ENCODE measurements around the gene C11orf98. TPM values are rescaled to one million over a fixed set of nuclear protein-coding genes. Genes with fewer than 3 reads are reported as not detected.
A peak's percentile ranks its signal among the peaks of the same experiment; 100 is the strongest.
"Not testable (repeated sequence)": the region's sequence is repeated elsewhere in the genome, so short reads cannot be mapped to it uniquely, and the experiment has no call there.

C11orf98 gene
- 15.3 TPM for total RNA-seq

DNA sequence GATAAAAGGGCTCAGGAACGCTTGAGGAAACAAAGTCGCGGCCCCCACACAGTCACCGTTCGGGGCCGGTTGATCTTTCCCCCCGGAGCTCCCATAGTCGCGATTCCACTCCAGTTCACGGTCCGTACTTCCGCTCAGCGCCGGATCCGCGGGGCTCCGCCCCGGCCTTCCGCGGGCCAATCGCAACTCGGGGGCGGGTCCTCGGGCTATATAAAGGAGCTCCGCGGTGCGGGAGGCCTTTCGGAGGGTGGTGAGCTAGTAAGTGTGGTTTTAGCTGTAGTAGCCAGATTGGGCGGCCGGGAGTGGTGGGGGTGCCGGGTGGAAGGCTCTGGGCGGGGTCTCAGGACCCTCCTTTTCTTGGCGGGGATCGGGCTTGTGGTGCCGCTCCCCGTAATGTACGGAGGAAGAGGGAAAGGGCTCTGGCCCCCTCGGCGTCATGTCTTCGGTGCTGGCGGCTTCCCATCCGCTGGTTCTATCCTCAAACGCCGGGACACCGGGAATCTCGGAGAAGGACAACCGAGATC lies at the start of gene C11orf98, which contains the start of gene CSKMT:
Gene C11orf98 (minus strand): TSS at position 136 of the 524 bp plus-strand sequence. CDS start 41 bp downstream, at position 95.
Gene CSKMT (plus strand): TSS at position 238 of the 524 bp plus-strand sequence. CDS start 568 bp downstream, outside the sequence.
- peak; percentile 90 to 95 (median 94) for DNase-seq (ENCODE audit: low read depth in 2 of 3, low spot score in 2 of 3)

DNA sequence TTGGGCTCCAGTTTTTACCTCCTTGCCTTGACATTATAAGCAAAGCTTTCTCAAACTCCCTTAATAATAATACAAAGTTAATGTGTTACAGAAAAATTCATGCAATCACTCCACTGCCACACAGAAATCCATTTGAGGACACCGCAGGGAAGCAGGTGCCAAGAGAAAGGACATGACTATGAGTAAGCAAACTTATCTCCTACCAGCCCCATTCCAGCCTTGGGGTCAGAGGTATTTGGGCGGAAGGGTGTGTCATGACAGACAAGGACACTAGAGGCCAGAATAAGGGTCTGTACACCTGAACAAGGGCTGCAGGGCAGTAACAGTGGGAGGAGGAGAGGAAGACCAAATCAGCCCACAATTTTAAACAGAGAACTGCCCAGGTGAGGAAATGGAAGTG lies 48.3 kb upstream of the C11orf98 start:
- DNase-seq (ENCODE audit: low read depth in 2 of 3, low spot score in 2 of 3) = no peak

DNA sequence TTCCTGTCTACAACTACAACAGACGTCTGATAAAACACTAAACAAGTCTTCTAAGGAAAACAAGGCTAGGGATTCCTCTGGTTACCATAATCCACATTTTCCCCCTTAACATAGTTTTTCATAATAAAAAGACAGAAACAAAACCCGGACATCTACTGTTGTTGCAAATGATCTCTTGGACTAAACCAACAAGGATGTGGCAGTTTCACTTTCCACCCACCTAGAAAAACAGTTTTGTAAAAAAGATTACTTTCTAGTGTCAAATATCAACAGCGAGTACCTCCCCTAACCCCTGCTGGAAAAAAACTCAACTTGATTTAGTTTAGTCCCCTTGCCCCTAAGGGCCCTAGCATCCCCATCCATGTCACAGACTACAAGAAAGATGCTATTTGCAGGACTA lies 47.9 kb upstream of the C11orf98 start:
- no peak for DNase-seq (ENCODE audit: low read depth in 2 of 3, low spot score in 2 of 3)

DNA sequence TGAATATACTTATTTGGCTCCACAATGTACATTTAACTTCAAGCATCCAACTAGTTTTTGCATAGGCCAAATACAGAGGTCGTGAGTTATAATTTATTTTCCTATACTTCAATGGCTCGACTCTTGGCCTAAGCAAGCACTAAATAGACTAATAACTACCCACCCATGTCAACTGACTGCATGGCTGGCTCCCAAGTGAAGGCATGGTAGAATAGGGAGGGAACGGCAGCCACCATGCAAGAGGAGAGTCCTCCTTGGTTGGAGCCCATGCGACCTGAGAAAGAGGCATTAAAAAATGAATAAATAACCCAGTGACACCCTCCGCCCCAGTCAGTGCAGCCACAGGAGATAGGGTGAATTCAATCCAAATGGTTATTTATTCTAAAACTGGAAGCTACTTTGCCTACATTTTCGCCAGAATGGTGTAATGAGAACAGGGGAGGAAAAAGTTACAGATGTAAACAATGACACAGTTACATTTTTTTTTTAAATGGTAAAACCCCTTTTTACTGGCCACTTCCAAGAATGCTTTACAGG lies 47.3 kb upstream of the C11orf98 start:
- DNase-seq (ENCODE audit: low read depth in 2 of 3, low spot score in 2 of 3) = no peak

DNA sequence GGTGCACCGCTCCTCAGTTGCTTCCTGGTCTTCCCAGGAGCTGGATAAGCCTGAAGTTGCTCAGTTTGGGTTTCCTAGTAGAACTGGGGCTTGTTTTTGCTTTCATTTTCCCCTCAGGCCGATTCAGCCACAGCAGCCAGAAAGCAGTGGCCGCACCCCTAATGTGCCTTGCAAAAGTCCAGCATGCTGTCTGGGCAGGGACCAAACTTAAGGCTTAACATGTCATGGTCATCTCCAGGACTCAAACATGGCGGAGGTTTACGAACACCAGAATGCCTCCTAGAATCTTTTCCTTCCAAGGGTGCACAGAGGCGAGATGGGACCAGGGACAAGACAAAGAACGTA lies 45.0 kb upstream of the C11orf98 start:
- peak in 1 of 3 donors; percentile 37 for DNase-seq (ENCODE audit: low read depth in 2 of 3, low spot score in 2 of 3)

DNA sequence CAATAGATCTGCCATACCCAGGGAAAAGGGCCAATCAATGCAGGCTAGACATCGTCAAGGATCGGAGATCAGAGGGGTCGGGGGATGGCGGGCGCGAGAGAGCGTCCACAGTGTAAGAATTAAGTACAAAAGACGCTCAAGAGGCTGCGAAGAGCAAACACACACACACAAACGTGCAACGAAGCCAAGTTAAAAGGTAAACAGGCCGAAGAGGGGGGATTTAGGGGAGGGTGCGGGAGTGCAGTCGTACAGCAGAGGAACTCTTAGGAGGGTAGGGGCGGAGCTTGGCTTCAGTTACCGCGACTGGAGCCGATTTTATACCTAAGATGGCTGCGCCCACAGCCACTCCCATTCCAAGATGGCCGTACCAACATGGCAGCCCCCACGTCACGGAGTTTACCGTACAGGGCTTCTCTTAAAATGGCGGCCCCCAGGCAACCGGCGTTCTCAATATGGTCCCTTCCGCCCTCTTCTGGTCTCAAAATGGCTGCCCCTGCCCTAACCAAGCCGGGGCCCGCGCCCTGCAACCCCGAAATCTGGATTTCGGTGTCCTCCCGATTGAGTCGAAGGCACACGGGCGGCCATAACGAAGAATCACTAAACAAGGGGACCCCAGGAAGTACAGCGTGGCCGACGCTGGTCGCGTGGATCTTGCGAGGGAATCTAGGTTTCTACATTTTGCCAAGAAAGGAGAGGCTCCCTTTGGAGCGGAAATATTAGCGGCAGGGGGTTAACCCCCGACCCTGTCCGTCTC lies 44.4 kb upstream of the C11orf98 start:
- DNase-seq (ENCODE audit: low read depth in 2 of 3, low spot score in 2 of 3) = peak; percentile 91 to 99 (median 98)

DNA sequence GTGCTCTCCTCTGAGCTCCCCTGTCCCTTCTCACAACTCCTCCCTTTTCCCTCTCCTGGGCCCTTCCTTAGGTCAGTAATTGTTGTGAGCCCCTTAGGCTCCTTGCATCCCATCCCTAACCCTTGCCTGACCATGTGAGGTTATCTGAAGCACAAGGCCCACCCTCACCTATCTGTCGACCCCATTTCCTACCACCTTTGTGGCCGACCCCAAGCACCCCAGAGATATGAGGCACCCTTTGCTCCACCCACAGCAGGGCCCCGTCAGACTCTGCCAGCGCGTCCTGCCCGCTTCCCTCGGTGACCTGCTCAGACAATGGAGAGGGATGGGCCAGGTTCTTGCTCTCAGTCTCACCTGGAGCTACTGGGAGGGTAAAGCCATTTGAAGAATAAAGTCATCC lies 43.8 kb upstream of the C11orf98 start:
- no peak for DNase-seq (ENCODE audit: low read depth in 2 of 3, low spot score in 2 of 3)

DNA sequence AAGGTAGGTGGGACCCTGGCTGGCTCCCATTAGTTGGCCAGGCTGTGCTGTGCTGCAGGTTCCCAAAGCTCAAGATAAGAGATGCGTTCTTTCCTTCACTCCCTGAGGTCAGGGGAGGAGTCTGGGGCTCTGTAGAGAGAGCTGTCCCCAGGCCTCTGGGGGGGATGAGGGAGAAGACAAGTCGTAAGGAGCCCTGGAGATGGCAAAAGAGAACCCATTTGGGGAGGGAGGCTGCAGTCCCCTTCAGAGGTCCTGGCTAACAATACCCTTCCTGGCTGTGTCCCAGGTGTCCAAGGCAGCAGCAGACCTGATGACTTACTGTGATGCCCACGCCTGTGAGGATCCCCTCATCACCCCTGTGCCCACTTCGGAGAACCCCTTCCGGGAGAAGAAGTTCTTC lies 43.4 kb upstream of the C11orf98 start:
- DNase-seq (ENCODE audit: low read depth in 2 of 3, low spot score in 2 of 3) = no peak

DNA sequence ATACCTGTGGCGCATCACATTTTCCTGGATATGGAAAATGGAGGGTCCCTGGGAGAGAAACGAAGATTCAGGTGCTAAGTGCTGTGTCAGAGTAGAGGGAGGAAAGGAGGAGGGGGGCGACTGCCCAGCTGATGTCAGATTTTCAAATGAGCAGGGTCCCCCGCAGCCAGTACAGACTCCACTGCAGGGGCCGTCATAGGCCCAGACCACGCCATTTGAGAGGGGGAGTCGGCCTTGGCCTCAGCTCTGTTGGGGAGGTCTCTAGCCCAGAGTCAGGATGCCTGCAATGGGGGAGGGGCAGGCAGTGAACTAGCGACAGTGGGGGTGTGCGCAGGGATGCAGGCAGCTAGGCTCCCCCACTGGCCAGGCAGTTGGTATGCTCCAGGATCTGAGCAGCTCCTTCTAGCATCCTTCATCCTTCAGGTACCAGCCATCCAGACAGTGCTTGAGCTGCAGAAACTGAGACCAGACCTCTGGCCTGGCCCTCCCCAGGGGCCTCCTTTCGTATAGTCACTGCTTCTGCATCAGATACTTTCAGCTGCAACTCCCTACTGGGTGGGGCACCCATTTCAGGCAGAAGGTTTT lies 42.4 kb upstream of the C11orf98 start, which contains the start of the genes BSCL2 and GNG3:
Gene BSCL2 (minus strand): TSS at position 148 of the 585 bp plus-strand sequence. CDS start 229 bp downstream, outside the sequence.
Gene GNG3 (plus strand): TSS at position 400 of the 585 bp plus-strand sequence. CDS start 620 bp downstream, outside the sequence.
- no peak for DNase-seq (ENCODE audit: low read depth in 2 of 3, low spot score in 2 of 3)

DNA sequence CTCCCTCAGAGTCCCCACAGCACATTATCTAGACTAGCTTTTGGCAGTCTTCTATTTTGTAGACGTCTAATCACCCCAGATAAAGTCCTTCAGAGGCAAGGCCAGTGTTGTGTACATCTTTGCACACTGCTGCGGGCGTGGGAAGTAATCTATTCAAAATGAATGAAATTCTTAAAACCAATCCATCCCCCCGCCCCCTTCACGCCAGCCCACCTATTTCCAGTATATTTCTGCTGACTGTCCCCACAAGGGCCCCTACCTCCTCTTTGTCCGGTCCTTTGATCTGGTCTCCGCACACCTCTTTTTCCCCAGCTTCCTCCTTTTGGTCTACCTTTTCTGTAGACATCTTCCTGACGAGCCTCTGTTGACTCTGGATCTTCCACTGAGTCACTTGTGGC lies 41.8 kb upstream of the C11orf98 start:
- no peak for DNase-seq (ENCODE audit: low read depth in 2 of 3, low spot score in 2 of 3)

DNA sequence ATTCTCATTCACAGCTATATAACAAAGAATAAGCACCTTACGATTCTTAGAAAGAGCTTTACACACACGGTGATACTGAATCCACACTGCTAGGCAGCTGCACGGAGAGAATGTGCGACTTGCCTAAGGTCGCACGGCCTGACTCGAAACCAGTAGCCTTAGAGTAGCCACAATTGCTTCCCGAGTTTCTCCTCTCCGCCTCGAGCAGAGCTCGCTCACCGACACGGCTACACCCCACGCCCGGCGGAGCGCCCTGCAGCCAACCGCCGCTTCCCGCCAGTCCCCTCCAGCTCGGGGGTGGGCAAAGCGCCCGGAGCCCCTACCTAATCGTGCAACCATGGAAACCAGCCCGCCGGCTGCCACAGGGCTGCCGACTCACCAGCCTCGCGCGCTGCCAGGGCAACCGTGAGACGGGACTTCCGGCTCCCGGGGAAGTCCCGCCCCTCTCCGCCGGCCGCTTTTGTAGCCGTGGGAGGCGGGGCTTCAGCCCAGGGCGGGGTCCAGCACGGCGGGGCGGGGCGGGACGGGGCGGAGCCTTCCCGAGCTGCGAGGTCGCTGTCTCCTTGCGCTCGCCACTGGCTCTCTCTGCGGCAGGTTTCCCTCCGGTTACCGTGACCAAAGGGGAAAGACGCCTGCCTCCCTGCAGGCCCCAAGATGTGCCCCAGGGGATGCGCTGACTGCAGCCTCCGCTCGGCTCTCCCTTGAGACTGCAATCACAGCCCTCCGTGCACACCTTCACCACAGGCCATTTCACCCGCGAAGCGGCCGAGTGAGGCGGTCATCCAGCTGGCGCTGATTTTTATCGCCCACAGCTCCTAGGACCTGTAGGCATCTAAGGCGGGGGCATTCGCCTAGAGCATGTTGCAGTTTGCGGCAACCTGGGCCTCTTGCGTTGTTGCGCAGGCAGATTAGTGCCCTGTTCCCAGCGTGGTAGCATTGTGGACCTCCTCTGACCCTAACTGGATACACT lies 41.2 kb upstream of the C11orf98 start:
- peak; percentile 82 to 97 (median 95) for DNase-seq (ENCODE audit: low read depth in 2 of 3, low spot score in 2 of 3)

DNA sequence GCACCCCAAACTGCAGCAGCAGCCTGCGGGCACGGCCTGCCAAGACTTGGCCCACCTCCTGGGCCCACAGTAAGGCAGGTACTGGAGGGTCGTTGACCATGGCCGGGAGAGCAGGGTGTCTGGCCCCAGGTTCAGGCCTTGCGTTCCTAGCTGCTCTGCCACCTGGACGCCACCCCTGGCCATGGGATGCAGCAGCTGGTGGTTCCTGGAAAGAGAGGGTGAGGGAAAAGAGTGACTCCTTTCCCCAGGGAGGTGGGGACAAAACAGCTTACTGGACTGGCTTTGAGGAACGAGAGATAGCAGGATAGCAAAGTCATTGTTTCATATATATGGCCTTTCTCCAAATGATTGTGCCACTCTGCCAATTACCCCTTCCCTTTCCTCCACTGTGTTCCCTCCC lies 40.4 kb upstream of the C11orf98 start:
- no peak for DNase-seq (ENCODE audit: low read depth in 2 of 3, low spot score in 2 of 3)

DNA sequence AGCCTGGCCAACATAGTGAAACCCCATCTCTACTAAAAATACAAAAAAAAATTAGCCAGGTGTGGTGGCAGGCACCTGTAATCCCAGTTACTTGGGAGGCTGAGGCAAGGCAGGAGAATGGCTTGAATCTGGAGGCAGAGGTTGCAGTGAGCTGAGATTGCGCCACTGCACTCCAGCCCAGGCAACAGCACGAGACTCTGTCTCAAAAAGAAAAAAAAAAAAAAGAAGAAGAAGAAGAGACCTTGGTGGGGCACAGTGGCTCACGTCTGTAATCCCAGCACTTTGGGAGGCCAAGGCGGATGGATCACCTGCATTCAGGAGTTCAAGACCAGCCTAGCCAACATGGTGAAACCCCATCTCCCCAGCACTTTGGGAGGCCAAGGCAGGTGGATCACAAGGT lies 38.9 kb upstream of the C11orf98 start:
- not testable (repeated sequence) for DNase-seq (ENCODE audit: low read depth in 2 of 3, low spot score in 2 of 3)

DNA sequence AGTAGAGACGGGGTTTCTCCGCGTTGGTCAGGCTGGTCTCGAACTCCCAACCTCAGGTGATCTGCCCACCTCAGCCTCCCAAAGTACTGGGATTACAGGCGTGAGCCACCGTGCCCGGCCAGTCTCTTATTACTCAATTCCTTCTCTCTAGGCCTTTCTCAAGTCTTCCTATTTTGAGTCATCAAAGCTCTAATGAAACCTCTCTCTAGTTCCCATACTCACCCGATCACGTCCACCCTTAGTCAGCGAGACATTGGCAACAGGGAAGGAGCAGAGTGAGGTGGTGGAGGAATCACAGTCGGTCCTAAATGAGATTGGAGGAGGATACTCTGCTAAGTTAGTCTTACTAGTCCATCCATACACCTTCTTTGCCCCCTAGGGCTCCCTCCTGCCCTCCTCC lies 37.2 kb upstream of the C11orf98 start:
- no peak for DNase-seq (ENCODE audit: low read depth in 2 of 3, low spot score in 2 of 3)

DNA sequence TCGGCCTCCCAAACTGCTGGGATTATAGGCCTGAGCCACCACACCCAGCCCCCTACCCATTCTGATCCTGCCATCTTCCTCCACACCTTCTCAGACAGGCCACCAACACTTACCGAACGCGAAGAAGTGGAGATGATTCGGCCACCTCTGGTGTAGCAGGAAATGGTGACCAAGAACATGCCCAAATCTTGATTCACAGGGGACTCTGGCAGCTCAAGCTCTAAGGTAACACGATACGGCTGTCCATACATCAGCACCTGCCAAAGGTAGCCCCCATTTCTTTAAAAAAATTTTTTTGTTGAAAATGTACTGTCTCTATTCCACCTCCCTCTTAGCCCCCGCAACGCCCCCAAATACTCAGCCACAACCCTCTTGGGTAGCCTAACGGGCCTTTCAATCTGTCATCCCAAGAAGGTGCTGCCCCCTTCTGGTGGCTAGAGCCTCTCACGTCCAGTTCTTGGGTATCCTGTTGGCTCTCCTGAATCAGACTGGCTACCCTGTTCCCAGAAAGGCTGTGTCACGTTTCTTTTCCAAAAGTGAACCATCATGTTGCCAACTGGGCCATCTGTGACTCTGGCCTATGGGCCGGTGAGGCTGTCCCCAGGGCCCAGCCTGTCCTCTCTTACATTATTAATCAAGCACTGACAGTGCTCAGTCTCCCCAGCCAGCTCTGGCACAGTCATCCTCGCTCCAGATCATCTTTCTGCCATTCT lies 29.6 kb upstream of the C11orf98 start:
- peak in 2 of 3 donors; percentile 80 to 88 for DNase-seq (ENCODE audit: low read depth in 2 of 3, low spot score in 2 of 3)

DNA sequence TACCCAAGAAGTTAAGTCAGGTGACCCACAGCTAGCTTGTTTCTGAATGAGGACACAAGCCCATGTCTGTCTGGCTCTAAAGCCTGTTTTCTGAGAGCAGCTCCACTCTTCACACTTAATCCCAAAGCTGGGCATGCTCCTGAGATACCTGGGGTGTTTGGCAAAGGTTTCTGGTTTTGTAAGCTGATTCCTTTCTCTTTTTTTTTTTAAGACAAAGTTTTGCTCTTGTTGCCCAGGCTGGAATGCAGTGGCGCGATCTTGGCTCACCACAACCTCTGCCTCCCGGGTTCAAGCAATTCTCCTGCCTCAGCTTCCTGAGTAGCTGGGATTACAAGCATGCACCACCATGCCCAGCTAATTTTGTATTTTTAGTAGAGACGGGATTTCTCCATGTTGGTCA lies 28.6 kb upstream of the C11orf98 start:
- DNase-seq (ENCODE audit: low read depth in 2 of 3, low spot score in 2 of 3) = not testable (repeated sequence)

DNA sequence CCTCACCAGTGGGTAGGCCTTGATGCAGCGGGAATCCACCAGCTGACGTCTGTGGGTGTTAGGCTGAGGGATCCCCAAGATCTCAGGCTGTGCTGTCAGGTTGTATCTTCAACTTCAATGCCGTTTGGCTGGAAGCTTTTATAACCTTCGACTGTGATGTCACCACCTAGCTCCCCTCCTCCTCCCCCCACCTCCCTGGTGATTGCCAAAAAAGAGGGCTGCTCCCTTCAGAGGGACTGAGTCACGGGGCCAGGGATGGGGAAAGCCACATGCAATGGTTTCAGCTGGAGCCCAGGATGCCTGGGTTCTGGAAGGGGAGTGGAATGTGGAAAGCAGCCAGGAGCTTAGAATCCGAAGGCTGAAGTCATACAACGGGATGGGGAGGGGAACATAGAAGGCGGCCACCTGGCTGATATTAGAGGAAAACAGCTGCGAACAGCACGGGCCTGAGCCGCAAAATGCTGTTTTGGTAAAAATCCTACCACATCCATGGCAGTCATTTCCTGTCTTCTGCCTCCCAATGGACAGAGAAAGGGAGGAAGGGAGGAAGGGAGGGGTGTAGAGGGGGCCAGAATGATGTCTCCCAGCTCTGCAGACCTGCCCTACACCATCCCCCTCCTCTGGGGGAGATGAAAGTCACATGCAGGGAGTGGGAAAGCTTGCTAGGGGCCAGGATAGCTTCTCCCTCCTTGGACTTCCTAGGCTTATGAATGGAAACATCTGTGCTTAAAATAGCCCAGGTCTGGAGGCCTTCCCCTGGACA lies 24.6 kb upstream of the C11orf98 start, which contains the start of gene LRRN4CL:
Gene LRRN4CL (minus strand): TSS at position 110 of the 763 bp plus-strand sequence. CDS start 1,022 bp downstream, outside the sequence.
- DNase-seq (ENCODE audit: low read depth in 2 of 3, low spot score in 2 of 3) = no peak

DNA sequence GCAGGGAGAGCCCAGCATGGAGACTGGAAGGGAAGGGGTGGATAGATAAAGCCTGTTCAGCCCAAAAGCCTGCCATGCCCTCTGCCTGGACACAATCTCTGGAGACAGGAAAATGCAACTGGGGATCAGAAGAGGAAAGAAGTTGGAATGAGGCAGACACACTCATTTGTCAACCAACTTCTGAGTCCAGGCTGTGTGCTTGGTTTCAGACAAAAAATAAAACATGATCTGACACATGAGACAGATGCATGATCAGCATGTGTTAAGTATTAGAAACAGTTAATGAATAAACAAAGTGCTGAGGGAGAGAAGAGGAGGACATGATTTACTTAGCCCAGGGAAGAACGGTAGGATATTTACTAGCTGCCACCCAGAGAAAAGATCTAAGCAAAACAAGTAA lies 23.5 kb upstream of the C11orf98 start:
- DNase-seq (ENCODE audit: low read depth in 2 of 3, low spot score in 2 of 3) = no peak
